ENCODE results near the gene ZNF283.

The ZNF283 gene

GRCh38 chr19:43872547-43873336 is 45.6 kb downstream of the ZNF283 start:
- H3K4me3 Mint-ChIP-seq, result no peak overlapping the region
- TF ChIP-seq, protein P1, sequence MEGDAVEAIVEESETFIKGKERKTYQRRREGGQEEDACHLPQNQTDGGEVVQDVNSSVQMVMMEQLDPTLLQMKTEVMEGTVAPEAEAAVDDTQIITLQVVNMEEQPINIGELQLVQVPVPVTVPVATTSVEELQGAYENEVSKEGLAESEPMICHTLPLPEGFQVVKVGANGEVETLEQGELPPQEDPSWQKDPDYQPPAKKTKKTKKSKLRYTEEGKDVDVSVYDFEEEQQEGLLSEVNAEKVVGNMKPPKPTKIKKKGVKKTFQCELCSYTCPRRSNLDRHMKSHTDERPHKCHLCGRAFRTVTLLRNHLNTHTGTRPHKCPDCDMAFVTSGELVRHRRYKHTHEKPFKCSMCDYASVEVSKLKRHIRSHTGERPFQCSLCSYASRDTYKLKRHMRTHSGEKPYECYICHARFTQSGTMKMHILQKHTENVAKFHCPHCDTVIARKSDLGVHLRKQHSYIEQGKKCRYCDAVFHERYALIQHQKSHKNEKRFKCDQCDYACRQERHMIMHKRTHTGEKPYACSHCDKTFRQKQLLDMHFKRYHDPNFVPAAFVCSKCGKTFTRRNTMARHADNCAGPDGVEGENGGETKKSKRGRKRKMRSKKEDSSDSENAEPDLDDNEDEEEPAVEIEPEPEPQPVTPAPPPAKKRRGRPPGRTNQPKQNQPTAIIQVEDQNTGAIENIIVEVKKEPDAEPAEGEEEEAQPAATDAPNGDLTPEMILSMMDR (IDR thresholded peaks at IDR 0.05), result no peak

GRCh38 chr19:43880483-43880882 is 53.4 kb downstream of the ZNF283 start:
- Mint-ChIP-seq H3K27ac (no peak overlapping the region), H3K27me3 (ENCODE audit: low read depth, poor library complexity) (no peaks in the 10 kb centered on the region), H3K4me1 (no peaks in the 10 kb centered on the region), H3K36me3 (ENCODE audit: low read depth) (peaks cover 67% of the 10 kb centered on the region), H3K4me3 (no peak overlapping the region), H3K9me3 (peaks cover 88% of the 10 kb centered on the region)
- DNase-seq, result no peak
- TF ChIP-seq, protein P1 (IDR thresholded peaks at IDR 0.05), result no peak

More at GRCh38 chr19:43872547-43873336, 45.6 kb downstream of the ZNF283 start:
- Mint-ChIP-seq H3K27ac (no peak overlapping the region), H3K27me3 (ENCODE audit: low read depth, poor library complexity) (no peaks in the 10 kb centered on the region), H3K9me3 (peaks cover 90% of the 10 kb centered on the region), H3K4me1 (no peaks in the 10 kb centered on the region), H3K36me3 (ENCODE audit: low read depth) (peaks cover 48% of the 10 kb centered on the region)
- DNase-seq, result no peak

- TF ChIP-seq, protein P1 (IDR thresholded peaks at IDR 0.05), result no peak
- H3K9me3 Mint-ChIP-seq, result peaks cover 92% of the 10 kb centered on the region
These were observed 56.7 kb downstream of the ZNF283 start, which contains the start of gene ZNF404 for GRCh38 chr19:43883864-43884263. TSS of gene ZNF404 (minus strand) at chr19:43883964.

DNA sequence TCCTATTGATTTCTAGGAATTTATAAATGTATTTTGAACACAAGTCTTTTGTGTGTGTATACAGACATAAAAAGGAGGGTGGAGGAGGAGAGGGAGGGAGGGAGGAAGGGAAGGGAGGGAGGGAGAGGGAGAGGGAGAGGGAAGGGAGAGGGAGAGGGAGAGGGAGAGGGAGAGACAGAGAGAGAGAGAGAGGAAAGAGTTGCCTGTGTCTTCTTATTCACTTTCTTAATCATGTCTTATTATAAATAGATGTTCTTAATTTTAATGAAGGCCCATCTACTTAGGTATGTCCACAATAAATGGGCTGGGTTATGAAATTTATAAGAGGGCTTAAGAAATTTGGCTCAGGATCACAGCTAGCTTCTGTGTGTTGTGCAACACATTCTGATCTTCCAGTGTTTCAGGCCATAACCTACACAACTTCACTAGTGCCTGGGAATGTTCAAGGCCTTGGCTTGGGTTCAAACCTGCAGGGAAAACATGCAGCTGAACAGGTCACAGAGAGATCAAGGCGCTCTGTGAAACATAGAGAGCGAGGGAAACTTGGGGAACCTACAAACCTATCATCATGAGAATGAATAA is 68.7 kb downstream of the ZNF283 start:
- no peak for DNase-seq
- Mint-ChIP-seq H3K36me3 (ENCODE audit: low read depth) (peaks cover 58% of the 10 kb centered on the region), H3K27me3 (ENCODE audit: low read depth, poor library complexity) (peaks cover 11% of the 10 kb centered on the region), H3K4me1 (peaks cover 10% of the 10 kb centered on the region), H3K27ac (no peak overlapping the region), H3K4me3 (no peak overlapping the region), H3K9me3 (peaks cover 77% of the 10 kb centered on the region)
- TF ChIP-seq, protein P1 (IDR thresholded peaks at IDR 0.05), result no peak

More at GRCh38 chr19:43883864-43884263, 56.7 kb downstream of the ZNF283 start, which contains the start of gene ZNF404:
- Mint-ChIP-seq H3K36me3 (ENCODE audit: low read depth) (peaks cover 47% of the 10 kb centered on the region), H3K4me3 (no peak within 1 kb of the TSS), H3K4me1 (no peaks in the 10 kb centered on the region), H3K27me3 (ENCODE audit: low read depth, poor library complexity) (peaks cover 4% of the 10 kb centered on the region), H3K27ac (no peak within 1 kb of the TSS)
- DNase-seq, result no peak

Measured in nephron progenitor cell (in vitro differentiated cells).